Suprapubic skin (tissue), 3 donors: ENCODE data around the gene PLK5.

Experiments used
- CTCF ChIP-seq, 2 donors: fragments of 200-600 bp in 1 of 2; fragments of 450-650 bp in 1 of 2; sonication (generic) in 1 of 2; IDR thresholded peaks; one replicate each; pipeline ENCODE4 v1.5.1; 2016 to 2019; ENCODE audit warnings: antibody characterized with exemption in 2 of 2, mild to moderate bottlenecking in 1 of 2, moderate library complexity in 1 of 2
- EP300 ChIP-seq: sonication (generic); formaldehyde crosslinking; IDR thresholded peaks from one replicate; pipeline ENCODE4 v1.6.1; 2017; ENCODE audit warnings: antibody characterized with exemption
- POLR2A ChIP-seq, 2 donors: fragments of 450-650 bp; IDR thresholded peaks; one replicate each; pipeline ENCODE4 v1.6.1; 2017; ENCODE audit warnings: antibody characterized with exemption in 2 of 2, mild to moderate bottlenecking in 2 of 2, moderate library complexity in 2 of 2

- TF ChIP-seq EP300 (no peak), CTCF (IDR thresholded peaks at IDR 0.05) (no peak), POLR2A (IDR thresholded peaks at IDR 0.05) (no peak)
These were observed 25.6 kb downstream of the PLK5 start for GRCh38 chr19:1549332-1549945.
